ENCODE data around the gene TLCD4. TPM values are rescaled to one million over a fixed set of nuclear protein-coding genes. Genes with fewer than 3 reads are reported as not detected.

TLCD4 gene
- total RNA-seq, 4 donors from 2014 or later, result 8.4 to 15.9 (median 9.3) TPM

GRCh38 chr1:95080446-95080845 lies 36.7 kb upstream of the TLCD4 start:
- Histone ChIP-seq H3K4me1 (no peaks in the 10 kb centered on the region), H3K4me3 (no peak overlapping the region), H3K36me3 (no peaks in the 10 kb centered on the region), H3K27me3 (no peaks in the 10 kb centered on the region), H3K9me3 (no peaks in the 10 kb centered on the region), H3K27ac (replicated peaks in 1 of 4) (no peak overlapping the region)
- TF ChIP-seq POLR2AphosphoS5 (IDR thresholded peaks at IDR 0.05) (no peak), EP300 (IDR thresholded peaks at IDR 0.05) (no peak), POLR2A (IDR thresholded peaks at IDR 0.05; ENCODE audit: low read depth) (no peak)
- TF ChIP-seq, protein P1, sequence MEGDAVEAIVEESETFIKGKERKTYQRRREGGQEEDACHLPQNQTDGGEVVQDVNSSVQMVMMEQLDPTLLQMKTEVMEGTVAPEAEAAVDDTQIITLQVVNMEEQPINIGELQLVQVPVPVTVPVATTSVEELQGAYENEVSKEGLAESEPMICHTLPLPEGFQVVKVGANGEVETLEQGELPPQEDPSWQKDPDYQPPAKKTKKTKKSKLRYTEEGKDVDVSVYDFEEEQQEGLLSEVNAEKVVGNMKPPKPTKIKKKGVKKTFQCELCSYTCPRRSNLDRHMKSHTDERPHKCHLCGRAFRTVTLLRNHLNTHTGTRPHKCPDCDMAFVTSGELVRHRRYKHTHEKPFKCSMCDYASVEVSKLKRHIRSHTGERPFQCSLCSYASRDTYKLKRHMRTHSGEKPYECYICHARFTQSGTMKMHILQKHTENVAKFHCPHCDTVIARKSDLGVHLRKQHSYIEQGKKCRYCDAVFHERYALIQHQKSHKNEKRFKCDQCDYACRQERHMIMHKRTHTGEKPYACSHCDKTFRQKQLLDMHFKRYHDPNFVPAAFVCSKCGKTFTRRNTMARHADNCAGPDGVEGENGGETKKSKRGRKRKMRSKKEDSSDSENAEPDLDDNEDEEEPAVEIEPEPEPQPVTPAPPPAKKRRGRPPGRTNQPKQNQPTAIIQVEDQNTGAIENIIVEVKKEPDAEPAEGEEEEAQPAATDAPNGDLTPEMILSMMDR (IDR thresholded peaks at IDR 0.05), result no peak
- intact Hi-C loops (cut with DNase I), result no loop called here
- DNase-seq (ENCODE audit: extremely low spot score), result no peak
- 86% methylated on average over 1 of the region's 1 CpG for WGBS

DNA sequence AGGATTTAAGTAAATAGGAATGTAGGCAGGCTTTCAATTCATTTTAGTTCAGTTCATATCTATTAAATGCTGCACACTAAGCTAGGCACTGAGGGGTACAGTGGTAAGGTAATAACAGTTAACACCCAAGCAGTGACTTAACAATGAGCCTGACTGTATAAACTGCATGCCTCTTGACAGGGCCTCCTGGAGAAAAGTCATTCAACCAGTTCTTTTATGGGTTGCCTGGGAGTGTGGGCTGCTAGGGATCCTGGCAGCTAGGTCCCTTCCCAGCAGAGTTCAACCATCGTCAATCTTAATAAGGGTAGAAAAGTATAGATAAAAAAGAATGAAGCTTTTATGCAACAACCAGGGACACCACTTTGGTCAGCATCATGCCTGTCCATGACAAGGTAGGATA lies 36.3 kb upstream of the TLCD4 start:
- intact Hi-C loops (cut with DNase I), result no loop called here
- Histone ChIP-seq H3K4me3 (no peak overlapping the region), H3K27ac (replicated peaks in 1 of 4) (no peak overlapping the region), H3K27me3 (no peaks in the 10 kb centered on the region), H3K4me1 (no peaks in the 10 kb centered on the region), H3K36me3 (no peaks in the 10 kb centered on the region), H3K9me3 (no peaks in the 10 kb centered on the region)
- TF ChIP-seq EP300 (IDR thresholded peaks at IDR 0.05) (no peak), POLR2A (IDR thresholded peaks at IDR 0.05; ENCODE audit: low read depth) (no peak), POLR2AphosphoS5 (IDR thresholded peaks at IDR 0.05) (no peak)
- TF ChIP-seq, protein P1 (IDR thresholded peaks at IDR 0.05), result no peak
- 89% methylated on average over 1 of the region's 1 CpG for WGBS
- no peak for DNase-seq (ENCODE audit: extremely low spot score)

GRCh38 chr1:95084317-95085176 lies 32.6 kb upstream of the TLCD4 start:
- DNase-seq (ENCODE audit: extremely low spot score), result no peak
- Histone ChIP-seq H3K4me1 (peaks cover 8 to 16% (median 13%) of the 10 kb centered on the region in 4 donors), H3K36me3 (no peaks in the 10 kb centered on the region), H3K4me3 (no peak overlapping the region), H3K27me3 (no peaks in the 10 kb centered on the region), H3K27ac (replicated peaks in 1 of 4) (no peak overlapping the region), H3K9me3 (no peaks in the 10 kb centered on the region)
- 86% methylated on average over 8 of the region's 8 CpGs for WGBS
- intact Hi-C loops (cut with DNase I), result no loop called here
- no peak for TF ChIP-seq POLR2A (IDR thresholded peaks at IDR 0.05; ENCODE audit: low read depth)
- no peak for TF ChIP-seq POLR2AphosphoS5 (IDR thresholded peaks at IDR 0.05)
- TF ChIP-seq, protein P1 (IDR thresholded peaks at IDR 0.05), result peak; percentile 39 to 64 (median 51)
- TF ChIP-seq EP300 (IDR thresholded peaks at IDR 0.05), result no peak

- H3K4me3 ChIP-seq, result no peak overlapping the region
- DNase-seq (ENCODE audit: extremely low spot score), result no peak
- WGBS, result 69% methylated on average over 2 of the region's 2 CpGs
- no peaks in the 10 kb centered on the region for H3K36me3 ChIP-seq
- intact Hi-C loops (cut with DNase I), result no loop called here
- peaks cover 8 to 16% (median 13%) of the 10 kb centered on the region in 4 donors for H3K4me1 ChIP-seq
- H3K27me3 ChIP-seq, result no peaks in the 10 kb centered on the region
- H3K27ac ChIP-seq (replicated peaks in 1 of 4), result no peak overlapping the region
- TF ChIP-seq POLR2A (IDR thresholded peaks at IDR 0.05; ENCODE audit: low read depth) (no peak), EP300 (IDR thresholded peaks at IDR 0.05) (no peak), POLR2AphosphoS5 (IDR thresholded peaks at IDR 0.05) (no peak)
- TF ChIP-seq, protein P1 (IDR thresholded peaks at IDR 0.05), result no peak
- no peaks in the 10 kb centered on the region for H3K9me3 ChIP-seq
Measured at GRCh38 chr1:95085376-95085775, 31.8 kb upstream of the TLCD4 start.
